DND-41 (cell line): Measurements from ENCODE around the gene SCGB1C1.

Experiments used
- ATAC-seq: fragments of 200-7000 bp; cut with Tn5 transposase; 3 replicates; pipeline ENCODE4 v1.9.1; 2021; ENCODE audit warnings: low read depth; ENCODE audit not compliant: insufficient read depth
- DNase-seq: peaks from one replicate; pipeline ENCODE4 v3.0.0-alpha.2; 2020
- H2AFZ ChIP-seq: 2 replicates; pipeline ENCODE4 v1.6.0; 2012; ENCODE audit warnings: low read depth, low read length
- H3K27ac ChIP-seq: 2 replicates; pipeline ENCODE4 v1.5.1; 2012; ENCODE audit warnings: low read length, inconsistent platforms
- H3K27me3 ChIP-seq: fragments of 200-600 bp; sonication (generic); 2 replicates; pipeline ENCODE4 v1.6.0; 2012; ENCODE audit warnings: low read length, mild to moderate bottlenecking, inconsistent platforms; ENCODE audit not compliant: insufficient read depth, poor library complexity
- H3K36me3 ChIP-seq: 2 replicates; pipeline ENCODE4 v1.5.1; 2012; ENCODE audit warnings: low read length, inconsistent platforms; ENCODE audit not compliant: insufficient read depth
- H3K4me1 ChIP-seq: 2 replicates; pipeline ENCODE4 v1.5.1; 2012; ENCODE audit warnings: mild to moderate bottlenecking, low read length; ENCODE audit not compliant: insufficient read depth
- H3K4me2 ChIP-seq: 2 replicates; pipeline ENCODE4 v1.6.0; 2012; ENCODE audit warnings: mild to moderate bottlenecking, moderate library complexity, low read length, inconsistent platforms; ENCODE audit not compliant: insufficient read depth
- H3K4me3 ChIP-seq, 2 experiments: fragments of 200-600 bp in 1 of 2; shearing (Covaris generic) in 1 of 2; 2 replicates each; pipeline ENCODE4 v1.5.1; 2012 to 2016; ENCODE audit warnings: inconsistent platforms in 2 of 2, low read length in 2 of 2, mild to moderate bottlenecking in 2 of 2, low read depth in 1 of 2, moderate library complexity in 1 of 2
- H3K79me2 ChIP-seq: 2 replicates; pipeline ENCODE4 v1.6.0; 2012; ENCODE audit warnings: low read length, inconsistent platforms; ENCODE audit not compliant: insufficient read depth
- H3K9ac ChIP-seq: 2 replicates; pipeline ENCODE4 v1.6.0; 2012; ENCODE audit warnings: low read depth, mild to moderate bottlenecking, inconsistent platforms, low read length, moderate library complexity
- H3K9me3 ChIP-seq: 2 replicates; pipeline ENCODE4 v1.5.1; 2012; ENCODE audit warnings: low read length, moderate library complexity, mild to moderate bottlenecking, inconsistent platforms; ENCODE audit not compliant: insufficient read depth, severe bottlenecking
- H4K20me1 ChIP-seq: 2 replicates; pipeline ENCODE4 v1.6.0; 2012; ENCODE audit warnings: low read length; ENCODE audit not compliant: insufficient read depth
- EZH2 ChIP-seq: IDR thresholded peaks from 3 replicates; pipeline ENCODE4 v1.6.1; 2012; ENCODE audit warnings: borderline replicate concordance, low read depth, mild to moderate bottlenecking, moderate library complexity, low read length, inconsistent platforms; ENCODE audit not compliant: severe bottlenecking
- TF ChIP-seq, protein P1 (sequence below): IDR thresholded peaks from 2 replicates; pipeline ENCODE4 v1.5.1; 2012; ENCODE audit warnings: borderline replicate concordance, low read length, moderate library complexity, mild to moderate bottlenecking; ENCODE audit not compliant: poor library complexity, severe bottlenecking; ENCODE audit errors: extremely low read depth

Gene SCGB1C1

DNA sequence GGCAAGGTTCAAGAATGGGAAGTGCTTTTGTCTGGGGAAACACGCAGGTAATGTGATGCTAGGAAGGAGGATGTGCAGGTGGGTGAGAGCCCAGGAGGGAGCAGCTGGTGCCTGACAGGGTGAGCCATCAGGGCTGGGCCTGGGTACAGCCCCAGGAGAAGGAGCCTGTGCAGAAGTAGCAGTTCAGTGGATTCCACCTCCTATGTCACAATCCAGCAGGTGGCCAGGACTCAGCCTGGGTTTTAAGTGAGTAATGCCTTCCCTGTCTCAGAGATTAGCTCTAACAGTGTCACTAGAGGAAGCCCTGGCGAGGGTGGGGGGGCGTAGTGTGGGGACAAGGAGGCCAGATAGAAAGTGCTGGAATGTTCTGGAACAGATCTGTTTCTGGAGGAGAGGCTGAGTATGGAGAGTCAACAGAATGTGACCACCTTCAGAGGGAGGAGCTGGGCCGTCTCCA, 22.7 kb downstream of the SCGB1C1 start:
- no peak for DNase-seq
- no peak overlapping the region for H3K4me3 ChIP-seq
- H3K27me3 ChIP-seq = no peaks in the 10 kb centered on the region
- 0 out of 3 replicates have a peak, but pooled peaks have one; percentile 8 for ATAC-seq
- H3K27ac ChIP-seq = no peak overlapping the region
- H2AFZ ChIP-seq = no peak overlapping the region
- TF ChIP-seq, protein P1, sequence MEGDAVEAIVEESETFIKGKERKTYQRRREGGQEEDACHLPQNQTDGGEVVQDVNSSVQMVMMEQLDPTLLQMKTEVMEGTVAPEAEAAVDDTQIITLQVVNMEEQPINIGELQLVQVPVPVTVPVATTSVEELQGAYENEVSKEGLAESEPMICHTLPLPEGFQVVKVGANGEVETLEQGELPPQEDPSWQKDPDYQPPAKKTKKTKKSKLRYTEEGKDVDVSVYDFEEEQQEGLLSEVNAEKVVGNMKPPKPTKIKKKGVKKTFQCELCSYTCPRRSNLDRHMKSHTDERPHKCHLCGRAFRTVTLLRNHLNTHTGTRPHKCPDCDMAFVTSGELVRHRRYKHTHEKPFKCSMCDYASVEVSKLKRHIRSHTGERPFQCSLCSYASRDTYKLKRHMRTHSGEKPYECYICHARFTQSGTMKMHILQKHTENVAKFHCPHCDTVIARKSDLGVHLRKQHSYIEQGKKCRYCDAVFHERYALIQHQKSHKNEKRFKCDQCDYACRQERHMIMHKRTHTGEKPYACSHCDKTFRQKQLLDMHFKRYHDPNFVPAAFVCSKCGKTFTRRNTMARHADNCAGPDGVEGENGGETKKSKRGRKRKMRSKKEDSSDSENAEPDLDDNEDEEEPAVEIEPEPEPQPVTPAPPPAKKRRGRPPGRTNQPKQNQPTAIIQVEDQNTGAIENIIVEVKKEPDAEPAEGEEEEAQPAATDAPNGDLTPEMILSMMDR = no peak
- TF ChIP-seq EZH2 = no peak
- H3K4me1 ChIP-seq = peaks cover 14% of the 10 kb centered on the region
- peaks cover 34% of the 10 kb centered on the region for H4K20me1 ChIP-seq
- no peaks in the 10 kb centered on the region for H3K9me3 ChIP-seq
- no peak overlapping the region for H3K9ac ChIP-seq
- H3K4me2 ChIP-seq = no peak overlapping the region
- H3K36me3 ChIP-seq = peaks cover 58% of the 10 kb centered on the region
- peaks cover 8% of the 10 kb centered on the region; the same call in 1 of the 2 replicates for H3K79me2 ChIP-seq

GRCh38 chr11:216081-216974, 23.4 kb downstream of the SCGB1C1 start:
- H3K4me2 ChIP-seq = no peak overlapping the region
- H3K27ac ChIP-seq = no peak overlapping the region
- peaks cover 50% of the 10 kb centered on the region for H3K36me3 ChIP-seq

GRCh38 chr11:217704-218103, 24.8 kb downstream of the SCGB1C1 start:
- Histone ChIP-seq H3K27me3 (no peaks in the 10 kb centered on the region), H3K9me3 (no peaks in the 10 kb centered on the region), H3K9ac (no peak overlapping the region), H3K4me2 (no peak overlapping the region), H2AFZ (no peak overlapping the region), H3K36me3 (peaks cover 37% of the 10 kb centered on the region), H4K20me1 (peaks cover 15% of the 10 kb centered on the region), H3K4me1 (0 out of 2 replicates have a peak, but pooled peaks cover 4% of the 10 kb centered on the region), H3K79me2 (no peaks in the 10 kb centered on the region), H3K27ac (no peak overlapping the region), H3K4me3 (no peak overlapping the region)
- TF ChIP-seq, protein P1 = no peak
- DNase-seq (no peak), ATAC-seq (no peak)

More at GRCh38 chr11:216081-216974, 23.4 kb downstream of the SCGB1C1 start:
- Histone ChIP-seq H3K27me3 (no peaks in the 10 kb centered on the region), H3K9ac (no peak overlapping the region), H3K4me3 (no peak overlapping the region), H3K4me1 (peaks cover 7% of the 10 kb centered on the region; the same call in 1 of the 2 replicates), H2AFZ (no peak overlapping the region), H3K9me3 (no peaks in the 10 kb centered on the region), H3K79me2 (peaks cover under 1% of the 10 kb centered on the region; the same call in 1 of the 2 replicates), H4K20me1 (peaks cover 27% of the 10 kb centered on the region)
- ATAC-seq (peak; percentile 15; the same call in 1 of the 3 replicates), DNase-seq (no peak)
- TF ChIP-seq, protein P1 = no peak
- no peak for TF ChIP-seq EZH2
